ENCODE results near the gene SLC13A2.

Gene SLC13A2

GRCh38 chr17:28492352-28493310 lies 19.2 kb downstream of the SLC13A2 start:
- no peak for DNase-seq (ENCODE audit: low read depth in 2 of 2)

- DNase-seq (ENCODE audit: low read depth in 2 of 2): no peak
Observed at GRCh38 chr17:28493460-28493859, 20.0 kb downstream of the SLC13A2 start.

- peak; percentile 58 to 62 for DNase-seq (ENCODE audit: low read depth in 2 of 2)
Observed at GRCh38 chr17:28494445-28495188, 21.2 kb downstream of the SLC13A2 start.

GRCh38 chr17:28495635-28496034 lies 22.2 kb downstream of the SLC13A2 start:
- no peak for DNase-seq (ENCODE audit: low read depth in 2 of 2)

- DNase-seq (ENCODE audit: low read depth in 2 of 2): no peak
Observed at GRCh38 chr17:28497931-28498330, 24.5 kb downstream of the SLC13A2 start.

GRCh38 chr17:28498652-28499363 lies 25.4 kb downstream of the SLC13A2 start:
- no peak for DNase-seq (ENCODE audit: low read depth in 2 of 2)

GRCh38 chr17:28499364-28499664 lies 25.9 kb downstream of the SLC13A2 start:
- no peak for DNase-seq (ENCODE audit: low read depth in 2 of 2)

GRCh38 chr17:28499684-28500357 lies 26.4 kb downstream of the SLC13A2 start:
- DNase-seq (ENCODE audit: low read depth in 2 of 2): no peak

- no peak for DNase-seq (ENCODE audit: low read depth in 2 of 2)
Observed at GRCh38 chr17:28500712-28501379, 27.4 kb downstream of the SLC13A2 start.

GRCh38 chr17:28501421-28502284 lies 28.2 kb downstream of the SLC13A2 start:
- DNase-seq (ENCODE audit: low read depth in 2 of 2): no peak

GRCh38 chr17:28503420-28503819 lies 30.0 kb downstream of the SLC13A2 start:
- no peak for DNase-seq (ENCODE audit: low read depth in 2 of 2)

GRCh38 chr17:28505986-28506665 lies 32.7 kb downstream of the SLC13A2 start, which contains the start of gene FOXN1:
Gene FOXN1, plus strand, starts transcription at chr17:28506348. Its CDS starts 17,622 bp downstream, at chr17:28523970.
- no peak for DNase-seq (ENCODE audit: low read depth in 2 of 2)

- no peak for DNase-seq (ENCODE audit: low read depth in 2 of 2)
Observed at GRCh38 chr17:28506763-28507487, 33.5 kb downstream of the SLC13A2 start.

GRCh38 chr17:28507567-28508203 lies 34.2 kb downstream of the SLC13A2 start:
- no peak for DNase-seq (ENCODE audit: low read depth in 2 of 2)

- DNase-seq (ENCODE audit: low read depth in 2 of 2): no peak
Observed at GRCh38 chr17:28508211-28508724, 34.8 kb downstream of the SLC13A2 start.

- DNase-seq (ENCODE audit: low read depth in 2 of 2): no peak
Observed at GRCh38 chr17:28509789-28510188, 36.3 kb downstream of the SLC13A2 start.

- no peak for DNase-seq (ENCODE audit: low read depth in 2 of 2)
Observed at GRCh38 chr17:28511858-28512461, 38.5 kb downstream of the SLC13A2 start.

- no peak for DNase-seq (ENCODE audit: low read depth in 2 of 2)
Observed at GRCh38 chr17:28513476-28513875, 40.0 kb downstream of the SLC13A2 start.

Data from stimulated activated CD8-positive, alpha-beta memory T cell treated with anti-CD3 and anti-CD28 coated beads, Interleukin-15, amount 100 ng/mL, for 48 hours (primary cell).